NK-92 (cell line): ENCODE measurements around the gene PCDHGA1.
"Not testable (repeated sequence)": the region's sequence is repeated elsewhere in the genome, so short reads cannot be mapped to it uniquely, and the experiment has no call there.

Experiments used
- DNase-seq: peaks from one replicate; lab custom pipeline; 2025; ENCODE audit not compliant: unreplicated experiment; lab: John Stamatoyannopoulos, UW

The PCDHGA1 gene

GRCh38 chr5:141409598-141410306 is 79.4 kb downstream of the PCDHGA1 start:
- no peak for DNase-seq

- DNase-seq = no peak
Measured at GRCh38 chr5:141411575-141411974, 81.3 kb downstream of the PCDHGA1 start.

GRCh38 chr5:141412854-141413539 is 82.7 kb downstream of the PCDHGA1 start, which contains the start of gene PCDHGA10:
PCDHGA10 (plus strand) TSS chr5:141412987; CDS start chr5:141413176, 189 bp downstream.
- no peak for DNase-seq

GRCh38 chr5:141413540-141414069 is 83.3 kb downstream of the PCDHGA1 start:
- DNase-seq = no peak

GRCh38 chr5:141414548-141415274 is 84.4 kb downstream of the PCDHGA1 start:
- DNase-seq = not testable (repeated sequence)

- DNase-seq = not testable (repeated sequence)
Measured at GRCh38 chr5:141415275-141415618, 84.9 kb downstream of the PCDHGA1 start.

- DNase-seq = not testable (repeated sequence)
Measured at GRCh38 chr5:141417494-141418172, 87.3 kb downstream of the PCDHGA1 start, which contains the start of gene PCDHGB7. PCDHGB7 (plus strand) TSS chr5:141417677; CDS start chr5:141417860, 183 bp downstream.

- no peak for DNase-seq
Measured at GRCh38 chr5:141419074-141419880, 89.0 kb downstream of the PCDHGA1 start.

GRCh38 chr5:141420855-141421488 is 90.7 kb downstream of the PCDHGA1 start, which contains the start of gene PCDHGA11:
PCDHGA11 (plus strand) TSS chr5:141421051; CDS start chr5:141421228, 177 bp downstream.
- no peak for DNase-seq

GRCh38 chr5:141421489-141421855 is 91.2 kb downstream of the PCDHGA1 start:
- DNase-seq = no peak

- DNase-seq = no peak
Measured at GRCh38 chr5:141422742-141423291, 92.5 kb downstream of the PCDHGA1 start.

GRCh38 chr5:141427783-141428426 is 97.6 kb downstream of the PCDHGA1 start:
- no peak for DNase-seq

- no peak for DNase-seq
Measured at GRCh38 chr5:141430332-141431113, 100.2 kb downstream of the PCDHGA1 start, which contains the start of gene PCDHGA12. PCDHGA12 (plus strand) TSS chr5:141430507; CDS start chr5:141430760, 253 bp downstream.

- DNase-seq = no peak
Measured at GRCh38 chr5:141431286-141431685, 101.0 kb downstream of the PCDHGA1 start.

GRCh38 chr5:141432308-141432707 is 102.0 kb downstream of the PCDHGA1 start:
- not testable (repeated sequence) for DNase-seq

- DNase-seq = not testable (repeated sequence)
Measured at GRCh38 chr5:141432726-141433125, 102.4 kb downstream of the PCDHGA1 start.

GRCh38 chr5:141434006-141434405 is 103.7 kb downstream of the PCDHGA1 start:
- DNase-seq = no peak

GRCh38 chr5:141437221-141437620 is 106.9 kb downstream of the PCDHGA1 start:
- DNase-seq = no peak
